Esophagus muscularis mucosa (tissue), 4 donors: Measurements from ENCODE around the gene HTR3E. TPM values are rescaled to one million over a fixed set of nuclear protein-coding genes. Genes with fewer than 3 reads are reported as not detected.
"Not testable (repeated sequence)": the region's sequence is repeated elsewhere in the genome, so short reads cannot be mapped to it uniquely, and the experiment has no call there.

Source experiments
- DNase-seq: peaks from one replicate; pipeline ENCODE4 v3.0.0-alpha.2; 2017; ENCODE audit errors: extremely low spot score
- H3K27ac ChIP-seq, 4 donors: fragments of 200-600 bp; sonication (generic); replicated peaks in 1 of 4; 1 replicate in 3 of 4; 2 replicates in 1 of 4; pipeline ENCODE4 v1.5.1; 2016 to 2019; ENCODE audit warnings: mild to moderate bottlenecking in 1 of 4
- H3K27me3 ChIP-seq, 4 donors: fragments of 200-600 bp; sonication (generic); one replicate each; pipeline versions ENCODE4 v1.5.1 to v1.6.0; 2016 to 2019
- H3K36me3 ChIP-seq, 4 donors: fragments of 200-600 bp; sonication (generic); one replicate each; pipeline ENCODE4 v1.5.1; 2016 to 2019
- H3K4me1 ChIP-seq, 4 donors: fragments of 200-600 bp; sonication (generic); one replicate each; pipeline ENCODE4 v1.5.1; 2016 to 2019
- H3K4me3 ChIP-seq, 4 donors: fragments of 200-600 bp; sonication (generic); 1 replicate in 2 of 4; 2 replicates in 2 of 4; pipeline ENCODE4 v1.5.1; 2016 to 2019; ENCODE audit warnings: mild to moderate bottlenecking in 4 of 4, moderate library complexity in 1 of 4
- H3K9me3 ChIP-seq, 4 donors: fragments of 200-600 bp; sonication (generic); 1 replicate in 3 of 4; 2 replicates in 1 of 4; pipeline ENCODE4 v1.5.1; 2016 to 2019
- EP300 ChIP-seq: sonication (generic); formaldehyde crosslinking; IDR thresholded peaks from one replicate; pipeline ENCODE4 v1.6.1; 2017; ENCODE audit warnings: antibody characterized with exemption
- POLR2A ChIP-seq: fragments of 450-650 bp; IDR thresholded peaks from one replicate; pipeline ENCODE4 v1.6.1; 2017; ENCODE audit warnings: antibody characterized with exemption, moderate library complexity, mild to moderate bottlenecking, low read depth
- POLR2AphosphoS5 ChIP-seq, 2 donors: sonication (generic); formaldehyde crosslinking; IDR thresholded peaks; one replicate each; pipeline ENCODE4 v1.6.1; 2017; ENCODE audit warnings: antibody characterized with exemption in 2 of 2
- WGBS: methylation state at CpG from one replicate; pipeline ENCODE4 v1.1.5; 2018; 5-methylcytosine and 5-hydroxymethylcytosine counted together
- intact Hi-C: fragments of 100-400 bp; cut with DNase I; formaldehyde crosslinking; loops from one replicate; pipeline ENCODE4 v1.15.1; 2023
- total RNA-seq, 4 donors: library from RNA; depleted of rRNA; stranded (reverse); fragments of >200 nt; gene quantifications; one replicate each; pipeline versions ENCODE4 v1.1.0 to v1.2.1, GENCODE V29; 2016
- TF ChIP-seq, protein P1 (sequence below), 3 experiments: fragments of 200-600 bp in 2 of 3; fragments of 450-650 bp in 1 of 3; sonication (generic) in 2 of 3; IDR thresholded peaks; one replicate each; pipeline ENCODE4 v1.5.1; 2017 to 2019; ENCODE audit warnings: antibody characterized with exemption in 3 of 3, mild to moderate bottlenecking in 2 of 3, moderate library complexity in 1 of 3

Gene HTR3E
- total RNA-seq, 4 donors from 2014 or later: not detected

GRCh38 chr3:184097556-184097955 is 692 bp downstream of the HTR3E start:
- intact Hi-C loops: no loop called here
- Histone ChIP-seq H3K4me1 (no peaks in the 10 kb centered on the region), H3K4me3 (no peak overlapping the region), H3K9me3 (peaks cover 0 to 10% (median 5%) of the 10 kb centered on the region in 4 donors), H3K27me3 (no peaks in the 10 kb centered on the region), H3K27ac (no peak overlapping the region), H3K36me3 (no peaks in the 10 kb centered on the region)
- 91% methylated on average over 6 of the region's 6 CpGs for WGBS
- no peak for TF ChIP-seq POLR2A
- no peak for TF ChIP-seq POLR2AphosphoS5 (IDR thresholded peaks at IDR 0.05)
- TF ChIP-seq, protein P1, sequence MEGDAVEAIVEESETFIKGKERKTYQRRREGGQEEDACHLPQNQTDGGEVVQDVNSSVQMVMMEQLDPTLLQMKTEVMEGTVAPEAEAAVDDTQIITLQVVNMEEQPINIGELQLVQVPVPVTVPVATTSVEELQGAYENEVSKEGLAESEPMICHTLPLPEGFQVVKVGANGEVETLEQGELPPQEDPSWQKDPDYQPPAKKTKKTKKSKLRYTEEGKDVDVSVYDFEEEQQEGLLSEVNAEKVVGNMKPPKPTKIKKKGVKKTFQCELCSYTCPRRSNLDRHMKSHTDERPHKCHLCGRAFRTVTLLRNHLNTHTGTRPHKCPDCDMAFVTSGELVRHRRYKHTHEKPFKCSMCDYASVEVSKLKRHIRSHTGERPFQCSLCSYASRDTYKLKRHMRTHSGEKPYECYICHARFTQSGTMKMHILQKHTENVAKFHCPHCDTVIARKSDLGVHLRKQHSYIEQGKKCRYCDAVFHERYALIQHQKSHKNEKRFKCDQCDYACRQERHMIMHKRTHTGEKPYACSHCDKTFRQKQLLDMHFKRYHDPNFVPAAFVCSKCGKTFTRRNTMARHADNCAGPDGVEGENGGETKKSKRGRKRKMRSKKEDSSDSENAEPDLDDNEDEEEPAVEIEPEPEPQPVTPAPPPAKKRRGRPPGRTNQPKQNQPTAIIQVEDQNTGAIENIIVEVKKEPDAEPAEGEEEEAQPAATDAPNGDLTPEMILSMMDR (IDR thresholded peaks at IDR 0.05): no peak
- TF ChIP-seq EP300: no peak
- DNase-seq: no peak

DNA sequence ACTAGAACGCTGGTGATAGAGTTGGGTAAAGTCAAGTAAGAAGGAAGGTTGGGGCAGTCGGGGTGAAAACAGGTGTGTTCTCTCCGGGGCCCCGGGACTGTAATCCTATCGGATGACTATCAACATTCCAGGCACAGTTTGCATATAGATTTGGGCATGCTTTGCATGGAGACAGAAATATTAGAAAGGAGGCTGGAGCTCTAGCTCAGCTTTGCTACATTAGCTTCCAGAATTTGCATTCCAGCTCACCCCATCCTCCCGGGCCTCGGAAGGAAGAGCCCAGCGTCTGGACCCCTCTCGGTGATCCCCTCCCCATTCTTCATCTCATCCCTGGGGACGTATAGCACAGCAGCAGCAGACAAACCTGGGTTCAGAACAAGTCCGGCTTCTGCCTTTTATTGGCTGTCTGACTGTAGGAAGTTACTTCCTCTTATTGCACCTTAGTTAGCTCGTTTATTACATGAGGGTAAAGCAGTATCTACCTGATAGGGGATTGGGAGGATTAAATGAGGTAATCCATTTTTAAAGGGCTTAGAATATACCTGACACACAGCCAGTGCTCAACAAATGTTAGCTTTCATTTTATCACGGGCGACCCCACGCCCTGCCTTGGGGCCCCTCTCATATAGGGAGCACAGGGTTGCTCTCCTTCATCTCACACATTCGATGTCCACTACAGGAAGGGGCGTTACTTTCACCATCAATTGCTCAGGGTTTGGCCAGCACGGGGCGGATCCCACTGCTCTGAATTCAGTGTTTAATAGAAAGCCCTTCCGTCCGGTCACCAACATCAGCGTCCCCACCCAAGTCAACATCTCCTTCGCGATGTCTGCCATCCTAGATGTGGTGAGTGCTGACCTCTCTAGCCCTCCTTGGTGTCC is 3.2 kb downstream of the HTR3E start:
- TF ChIP-seq, protein P1 (IDR thresholded peaks at IDR 0.05): no peak
- TF ChIP-seq EP300 (no peak), POLR2AphosphoS5 (IDR thresholded peaks at IDR 0.05) (no peak), POLR2A (no peak)
- intact Hi-C loops: no loop called here
- no peaks in the 10 kb centered on the region for H3K27me3 ChIP-seq
- H3K4me3 ChIP-seq: no peak overlapping the region
- no peak for DNase-seq
- no peak overlapping the region for H3K27ac ChIP-seq
- H3K36me3 ChIP-seq: no peaks in the 10 kb centered on the region
- H3K9me3 ChIP-seq: no peaks in the 10 kb centered on the region
- H3K4me1 ChIP-seq: no peaks in the 10 kb centered on the region
- 62% methylated on average over 22 of the region's 24 CpGs for WGBS

DNA sequence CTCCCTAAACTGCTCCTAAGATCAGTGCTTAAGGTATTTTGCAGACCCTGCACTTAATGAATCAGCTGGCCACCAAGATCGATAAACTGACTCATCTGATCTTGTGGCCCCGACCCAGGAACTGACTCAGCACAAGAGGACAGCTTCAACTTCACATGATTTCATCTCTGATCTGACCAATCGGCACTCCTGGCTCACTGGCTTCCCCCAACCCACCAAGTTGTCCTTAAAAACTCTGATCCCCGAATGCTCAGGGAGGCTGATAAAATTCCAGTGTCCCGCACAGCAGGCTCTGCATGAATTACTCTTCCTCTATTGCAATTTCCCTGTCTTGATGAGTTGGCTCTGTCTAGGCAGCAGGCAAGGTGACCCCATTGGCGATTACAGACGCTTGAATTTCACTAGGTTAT is 13.5 kb downstream of the HTR3E start:
- intact Hi-C loops: no loop called here
- Histone ChIP-seq H3K36me3 (no peaks in the 10 kb centered on the region), H3K27me3 (no peaks in the 10 kb centered on the region), H3K9me3 (no peaks in the 10 kb centered on the region), H3K27ac (no peak overlapping the region), H3K4me3 (no peak overlapping the region), H3K4me1 (no peaks in the 10 kb centered on the region)
- WGBS: 72% methylated on average over 7 of the region's 7 CpGs
- DNase-seq: no peak
- TF ChIP-seq POLR2A: no peak

DNA sequence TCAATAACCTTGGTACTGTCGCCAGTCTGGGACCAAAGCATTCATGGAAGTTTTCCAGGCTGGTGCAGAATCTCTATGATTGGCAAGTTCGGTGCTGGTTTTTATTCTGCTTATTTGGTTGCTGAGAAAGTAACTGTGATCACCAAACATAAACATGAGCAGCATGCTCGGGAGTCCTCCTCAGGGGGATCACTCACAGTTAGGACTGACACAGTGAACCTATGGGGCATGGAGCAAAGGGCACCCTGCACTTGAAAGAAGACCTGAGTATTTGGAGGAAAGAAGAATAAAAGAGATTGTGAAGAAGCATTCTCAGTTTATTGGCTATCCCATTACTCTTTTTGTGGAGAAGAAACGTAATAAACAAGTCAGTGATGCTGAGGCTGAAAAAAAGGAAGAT is 19.2 kb downstream of the HTR3E start:
- intact Hi-C loops: no loop called here
- H3K9me3 ChIP-seq: no peaks in the 10 kb centered on the region
- peaks cover 0 to 6% (median 0%) of the 10 kb centered on the region in 4 donors for H3K36me3 ChIP-seq
- 84% methylated on average over 4 of the region's 4 CpGs for WGBS
- no peaks in the 10 kb centered on the region for H3K27me3 ChIP-seq
- H3K27ac ChIP-seq: no peak overlapping the region
- no peak overlapping the region for H3K4me3 ChIP-seq
- TF ChIP-seq, protein P1 (IDR thresholded peaks at IDR 0.05): no peak
- TF ChIP-seq POLR2AphosphoS5 (IDR thresholded peaks at IDR 0.05): no peak
- TF ChIP-seq EP300: no peak
- TF ChIP-seq POLR2A: no peak
- no peaks in the 10 kb centered on the region for H3K4me1 ChIP-seq
- no peak for DNase-seq

DNA sequence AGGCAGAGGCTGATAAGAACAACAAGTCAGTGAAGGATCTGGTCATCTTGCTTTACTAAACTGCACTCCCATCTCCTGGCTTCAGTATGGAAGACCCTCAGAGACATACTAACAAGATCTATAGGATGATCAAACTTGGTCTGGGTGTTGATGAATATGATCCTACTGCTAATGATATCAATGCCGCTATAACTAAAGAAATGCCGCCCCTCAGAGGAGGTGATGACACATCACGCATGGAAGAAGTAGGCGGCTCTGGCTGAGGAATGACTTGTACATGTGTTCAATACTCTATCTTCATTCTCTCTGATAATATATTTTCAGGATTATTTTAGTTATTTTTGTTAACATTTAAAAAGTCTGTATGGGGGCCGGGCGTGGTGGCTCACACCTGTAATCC is 20.8 kb downstream of the HTR3E start:
- intact Hi-C loops: no loop called here
- no peak overlapping the region for H3K4me3 ChIP-seq
- TF ChIP-seq, protein P1 (IDR thresholded peaks at IDR 0.05): no peak
- TF ChIP-seq POLR2A: no peak
- TF ChIP-seq EP300: no peak
- no peak for TF ChIP-seq POLR2AphosphoS5 (IDR thresholded peaks at IDR 0.05)
- no peaks in the 10 kb centered on the region for H3K27me3 ChIP-seq
- no peak for DNase-seq
- peaks cover 0 to 6% (median 0%) of the 10 kb centered on the region in 4 donors for H3K36me3 ChIP-seq
- no peaks in the 10 kb centered on the region for H3K9me3 ChIP-seq
- WGBS: 92% methylated on average over 6 of the region's 6 CpGs
- no peak overlapping the region for H3K27ac ChIP-seq
- H3K4me1 ChIP-seq: no peaks in the 10 kb centered on the region

GRCh38 chr3:184121031-184121430 is 24.2 kb downstream of the HTR3E start:
- H3K9me3 ChIP-seq, H3K4me3 ChIP-seq, intact Hi-C loops, H3K27me3 ChIP-seq, H3K36me3 ChIP-seq, DNase-seq, H3K4me1 ChIP-seq, H3K27ac ChIP-seq: not testable (repeated sequence)
- 95% methylated on average over 8 of the region's 8 CpGs for WGBS
